Caco-2 (cell line): ENCODE measurements around the gene ANXA5. TPM values are rescaled to one million over a fixed set of nuclear protein-coding genes. Genes with fewer than 3 reads are reported as not detected.
A peak's percentile ranks its signal among the peaks of the same experiment; 100 is the strongest.

ENCODE experiments used
- BruUV-seq: library from RNA; stranded (reverse); fragments of 400-500 nt; replicated peaks from 2 replicates; lab custom pipeline; 2021; lab: Mats Ljungman, UMichigan
- CTCF ChIA-PET: fragments of 300-600 bp; sonication (Branson Sonifier 250); formaldehyde crosslinking; loops from one replicate; lab custom pipeline; 2022; ENCODE audit warnings: antibody characterized with exemption; lab: Charles Lee
- POLR2A ChIA-PET: fragments of 300-600 bp; sonication (Branson Sonifier 250); formaldehyde crosslinking; loops from one replicate; lab custom pipeline; 2022; ENCODE audit warnings: antibody characterized with exemption; lab: Charles Lee
- DNase-seq, 2 experiments: peaks; one replicate each; pipeline versions ENCODE4 v3.0.0 to v3.0.0-alpha.2; 2020 to 2022
- H3K27me3 ChIP-seq: replicated peaks from 2 replicates; pipeline ENCODE4 v1.6.0; 2011; ENCODE audit warnings: low read length; ENCODE audit not compliant: control insufficient read depth, insufficient read depth
- H3K36me3 ChIP-seq: 2 replicates; pipeline ENCODE4 v1.5.1; 2011; ENCODE audit warnings: low read length; ENCODE audit not compliant: control insufficient read depth, insufficient read depth
- H3K4me1 ChIP-seq: fragments of 250-450 bp; sonication (Bioruptor Pico); 2 replicates; pipeline ENCODE4 v1.5.1; 2020; ENCODE audit warnings: mild to moderate bottlenecking
- H3K4me3 ChIP-seq: 2 replicates; pipeline ENCODE4 v1.5.1; 2011; ENCODE audit warnings: low read depth, mild to moderate bottlenecking, control low read depth, low read length
- H3K9me3 ChIP-seq: fragments of 250-450 bp; sonication (Bioruptor Pico); 2 replicates; pipeline ENCODE4 v1.5.1; 2020; ENCODE audit warnings: mild to moderate bottlenecking, moderate library complexity
- H3K27ac Mint-ChIP-seq: one replicate; pipeline ENCODE4 v1.8.0; 2022; ENCODE audit warnings: mixed read lengths; ENCODE audit not compliant: unreplicated experiment
- H3K27me3 Mint-ChIP-seq: one replicate; pipeline ENCODE4 v1.8.0; 2022; ENCODE audit warnings: mixed read lengths; ENCODE audit not compliant: insufficient read depth, unreplicated experiment
- H3K36me3 Mint-ChIP-seq: one replicate; pipeline ENCODE4 v1.8.0; 2022; ENCODE audit warnings: mild to moderate bottlenecking, mixed read lengths; ENCODE audit not compliant: insufficient read depth, unreplicated experiment
- H3K4me1 Mint-ChIP-seq: one replicate; pipeline ENCODE4 v1.8.0; 2022; ENCODE audit warnings: low read depth, mixed read lengths; ENCODE audit not compliant: unreplicated experiment
- H3K4me3 Mint-ChIP-seq: one replicate; pipeline ENCODE4 v1.8.0; 2022; ENCODE audit warnings: mild to moderate bottlenecking, moderate library complexity, mixed read lengths; ENCODE audit not compliant: unreplicated experiment
- H3K9me3 Mint-ChIP-seq: one replicate; pipeline ENCODE4 v1.8.0; 2022; ENCODE audit warnings: mixed read lengths; ENCODE audit not compliant: unreplicated experiment
- intact Hi-C: fragments of 100-400 bp; cut with micrococcal nuclease; formaldehyde crosslinking; loops from one replicate; pipeline ENCODE4 v1.10.0; 2022; ENCODE audit not compliant: unreplicated experiment
- total RNA-seq: library from RNA; stranded (reverse); gene quantifications from 2 replicates; pipeline ENCODE4 v1.2.3, GENCODE V29; 2022
- TF ChIP-seq, protein P1 (sequence below), 2 experiments: fragments of 200-600 bp in 1 of 2; IDR thresholded peaks; 1 replicate in 1 of 2; 2 replicates in 1 of 2; pipeline versions ENCODE4 v1.5.1 to v1.8.0; 2011 to 2022; ENCODE audit warnings: antibody characterized with exemption in 1 of 2, control low read depth in 1 of 2, inconsistent platforms in 1 of 2, low read depth in 1 of 2, low read length in 1 of 2, mild to moderate bottlenecking in 1 of 2, moderate library complexity in 1 of 2; ENCODE audit not compliant: insufficient read depth in 1 of 2, severe bottlenecking in 1 of 2, unreplicated experiment in 1 of 2

ANXA5 gene
- total RNA-seq, 1 experiment from 2014 or later, result 359 TPM

DNA sequence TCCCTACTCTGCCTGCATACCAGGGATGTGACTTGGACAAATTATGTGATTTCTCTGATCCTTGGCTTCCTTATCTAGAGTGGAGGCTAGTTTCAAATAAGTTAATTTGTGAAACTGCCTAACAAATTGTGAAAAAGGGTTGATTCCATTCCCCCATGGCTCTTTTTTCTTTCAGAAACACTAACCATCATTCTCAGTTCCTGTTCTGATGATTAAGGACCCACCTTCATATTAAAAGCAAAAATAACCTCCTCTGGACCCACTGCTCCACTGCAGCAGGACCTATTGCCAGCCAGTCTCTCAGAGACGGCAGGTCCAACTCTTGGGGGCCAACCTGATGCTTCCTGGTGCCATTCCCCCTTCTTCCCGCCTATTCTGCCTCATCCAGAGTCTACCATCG, 4.5 kb upstream of the ANXA5 start:
- no peak for DNase-seq
- Mint-ChIP-seq H3K27ac (no peak overlapping the region), H3K36me3 (peaks cover 4% of the 10 kb centered on the region), H3K9me3 (no peaks in the 10 kb centered on the region), H3K4me1 (no peaks in the 10 kb centered on the region), H3K4me3 (no peak overlapping the region), H3K27me3 (no peaks in the 10 kb centered on the region)
- no peaks in the 10 kb centered on the region for H3K9me3 ChIP-seq
- TF ChIP-seq, protein P1, sequence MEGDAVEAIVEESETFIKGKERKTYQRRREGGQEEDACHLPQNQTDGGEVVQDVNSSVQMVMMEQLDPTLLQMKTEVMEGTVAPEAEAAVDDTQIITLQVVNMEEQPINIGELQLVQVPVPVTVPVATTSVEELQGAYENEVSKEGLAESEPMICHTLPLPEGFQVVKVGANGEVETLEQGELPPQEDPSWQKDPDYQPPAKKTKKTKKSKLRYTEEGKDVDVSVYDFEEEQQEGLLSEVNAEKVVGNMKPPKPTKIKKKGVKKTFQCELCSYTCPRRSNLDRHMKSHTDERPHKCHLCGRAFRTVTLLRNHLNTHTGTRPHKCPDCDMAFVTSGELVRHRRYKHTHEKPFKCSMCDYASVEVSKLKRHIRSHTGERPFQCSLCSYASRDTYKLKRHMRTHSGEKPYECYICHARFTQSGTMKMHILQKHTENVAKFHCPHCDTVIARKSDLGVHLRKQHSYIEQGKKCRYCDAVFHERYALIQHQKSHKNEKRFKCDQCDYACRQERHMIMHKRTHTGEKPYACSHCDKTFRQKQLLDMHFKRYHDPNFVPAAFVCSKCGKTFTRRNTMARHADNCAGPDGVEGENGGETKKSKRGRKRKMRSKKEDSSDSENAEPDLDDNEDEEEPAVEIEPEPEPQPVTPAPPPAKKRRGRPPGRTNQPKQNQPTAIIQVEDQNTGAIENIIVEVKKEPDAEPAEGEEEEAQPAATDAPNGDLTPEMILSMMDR (IDR thresholded peaks at IDR 0.05; ENCODE audit: insufficient read depth in 1 of 2, low read depth in 1 of 2, low read length in 1 of 2, severe bottlenecking in 1 of 2, unreplicated experiment in 1 of 2), result no peak
- intact Hi-C loops, result no loop called here
- no peaks in the 10 kb centered on the region for H3K36me3 ChIP-seq
- BruUV-seq, result no TSS peak
- POLR2A ChIA-PET, result no interaction called here
- H3K27me3 ChIP-seq, result no peaks in the 10 kb centered on the region
- H3K4me1 ChIP-seq, result no peaks in the 10 kb centered on the region
- CTCF ChIA-PET, result no interaction called here
- H3K4me3 ChIP-seq, result no peak overlapping the region

DNA sequence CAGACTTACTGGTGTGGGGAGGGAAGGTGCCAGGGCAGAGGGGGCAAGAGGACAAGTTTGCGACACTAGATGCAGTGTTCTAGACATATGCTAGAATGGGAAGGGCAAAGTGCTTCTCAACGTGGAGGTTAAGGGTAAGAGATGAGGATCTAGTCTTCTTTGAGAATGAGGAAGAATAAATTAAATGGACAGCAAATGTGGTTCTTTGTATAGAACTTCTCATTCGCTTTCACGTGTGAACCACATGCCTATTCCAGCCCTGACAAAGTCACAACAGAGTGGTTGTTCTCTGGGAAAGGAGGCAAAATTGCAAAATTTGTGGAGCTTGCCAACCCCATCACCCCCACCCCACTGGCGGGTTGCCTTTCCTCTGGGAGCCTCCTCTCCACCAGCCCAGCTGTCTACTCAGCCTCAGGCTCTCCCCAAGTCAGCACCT, 1.5 kb upstream of the ANXA5 start:
- no peaks in the 10 kb centered on the region for H3K9me3 ChIP-seq
- peaks cover 17% of the 10 kb centered on the region for H3K36me3 Mint-ChIP-seq
- ChIA-PET POLR2A (no interaction called here), CTCF (no interaction called here)
- H3K27me3 ChIP-seq, result no peaks in the 10 kb centered on the region
- intact Hi-C loops, result loop anchor here (5.0 kb wide), 1 partner anchor 104 kb away; the partner anchor contains the start of gene EXOSC9
- no peaks in the 10 kb centered on the region for H3K36me3 ChIP-seq
- H3K4me3 Mint-ChIP-seq, result no peak overlapping the region
- H3K4me3 ChIP-seq, result no peak overlapping the region
- TF ChIP-seq, protein P1 (IDR thresholded peaks at IDR 0.05; ENCODE audit: insufficient read depth in 1 of 2, low read depth in 1 of 2, low read length in 1 of 2, severe bottlenecking in 1 of 2, unreplicated experiment in 1 of 2), result no peak
- H3K27me3 Mint-ChIP-seq, result no peaks in the 10 kb centered on the region
- H3K9me3 Mint-ChIP-seq, result no peaks in the 10 kb centered on the region
- DNase-seq, result no peak
- peaks cover 15% of the 10 kb centered on the region for H3K4me1 ChIP-seq
- H3K4me1 Mint-ChIP-seq, result no peaks in the 10 kb centered on the region
- H3K27ac Mint-ChIP-seq, result no peak overlapping the region
- BruUV-seq, result no TSS peak

DNA sequence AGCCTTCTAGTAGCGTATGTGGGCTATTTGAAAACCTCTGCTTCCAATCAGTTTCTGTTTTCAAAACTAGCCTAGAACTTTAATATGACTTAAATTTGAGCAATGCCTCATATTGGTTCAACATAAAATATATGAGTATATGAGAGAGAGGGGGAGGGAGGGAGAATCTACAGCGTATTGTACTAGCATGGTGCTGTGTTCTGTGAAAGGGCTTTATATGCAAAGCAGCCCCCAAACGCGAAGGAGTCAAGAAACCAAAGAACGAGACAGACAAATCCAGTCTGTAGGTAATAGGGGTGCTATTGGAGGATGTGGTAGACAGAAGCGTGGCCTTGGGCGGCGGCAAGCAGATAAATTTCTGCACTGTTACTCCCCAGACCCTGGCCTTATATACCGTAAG, 784 bp upstream of the ANXA5 start:
- H3K36me3 ChIP-seq, result no peaks in the 10 kb centered on the region
- no peaks in the 10 kb centered on the region for H3K27me3 Mint-ChIP-seq
- peaks cover 22% of the 10 kb centered on the region for H3K36me3 Mint-ChIP-seq
- H3K4me1 ChIP-seq, result peaks cover 18% of the 10 kb centered on the region
- TF ChIP-seq, protein P1 (IDR thresholded peaks at IDR 0.05; ENCODE audit: insufficient read depth in 1 of 2, low read depth in 1 of 2, low read length in 1 of 2, severe bottlenecking in 1 of 2, unreplicated experiment in 1 of 2), result no peak
- no peaks in the 10 kb centered on the region for H3K9me3 ChIP-seq
- H3K9me3 Mint-ChIP-seq, result no peaks in the 10 kb centered on the region
- no peak for DNase-seq
- H3K27me3 ChIP-seq, result no peaks in the 10 kb centered on the region
- ChIA-PET POLR2A (interaction anchor here (1.4 kb wide), 1 partner anchor 14 kb away, joined by 6 read pairs; no protein-coding TSS in a partner anchor), CTCF (interaction anchor here (0.6 to 1.5 kb wide), 4 partner anchors 14 to 39 kb away, joined by 3 to 6 read pairs (median 3); no protein-coding TSS in a partner anchor)
- H3K27ac Mint-ChIP-seq, result peak overlapping the region; percentile 67
- no peaks in the 10 kb centered on the region for H3K4me1 Mint-ChIP-seq
- peak overlapping the region; percentile 80 for H3K4me3 ChIP-seq
- peak overlapping the region; percentile 94 for H3K4me3 Mint-ChIP-seq
- TSS peak; percentile 63 for BruUV-seq
- intact Hi-C loops, result loop anchor here (1.0 to 5.0 kb wide), 4 partner anchors 14 to 105 kb away; partner anchors contain the start of gene EXOSC9
